Measurements from ENCODE around the gene ZBED5. TPM values are rescaled to one million over a fixed set of nuclear protein-coding genes. Genes with fewer than 3 reads are reported as not detected.

Gene ZBED5
- total and polyA plus RNA-seq, 11 donors = 22.5 to 49.1 (median 37.8) TPM

DNA sequence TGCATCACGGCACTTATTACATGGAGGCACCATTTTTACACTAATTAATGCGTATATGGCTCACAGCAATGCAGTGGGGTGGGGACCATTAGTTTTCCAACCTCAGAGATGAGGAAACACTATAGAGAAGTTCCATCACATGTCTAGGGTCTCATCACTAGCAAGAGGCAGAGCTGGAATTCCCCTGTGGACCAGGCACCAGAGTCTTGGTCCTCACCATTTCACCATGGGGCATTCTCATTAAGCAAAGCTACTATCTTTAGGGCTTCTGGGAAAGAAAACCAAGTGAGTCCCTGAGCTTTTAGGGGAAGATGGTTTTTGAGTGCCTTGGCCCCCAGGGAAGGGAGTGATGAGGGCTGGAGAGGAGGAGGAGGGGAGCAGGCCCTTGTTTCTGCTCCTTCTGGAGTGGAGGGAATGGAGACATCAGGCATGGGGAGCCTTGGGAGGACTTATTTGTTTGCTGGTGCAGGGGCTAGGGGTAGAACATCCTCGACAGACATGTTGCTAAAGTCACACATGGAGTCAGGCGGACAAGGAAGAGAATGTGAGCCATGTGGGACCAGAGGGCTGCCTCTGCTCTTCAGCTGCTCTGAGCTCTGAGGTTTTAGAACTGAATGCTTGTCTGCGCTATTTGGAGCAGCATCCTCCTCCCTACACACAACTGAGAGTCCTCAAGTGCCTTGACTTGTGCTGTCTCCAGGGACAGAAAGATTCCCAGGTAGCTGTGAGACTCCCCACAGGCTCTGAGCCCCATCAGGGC lies 40.3 kb upstream of the ZBED5 start:
- H3K9me3 ChIP-seq = no peaks in the 10 kb centered on the region
- H3K4me1 ChIP-seq = peaks cover 10 to 59% (median 42%) of the 10 kb centered on the region in 12 donors
- no peaks in the 10 kb centered on the region for H3K27me3 ChIP-seq
- peak overlapping the region in 11 of 12 donors; percentile 89 to 98 (median 90) for H3K27ac ChIP-seq
- ATAC-seq = no peak
- DNase-seq = no peak
- no peaks in the 10 kb centered on the region for H3K36me3 ChIP-seq
- no peak overlapping the region for H3K4me3 ChIP-seq
- intact Hi-C loops (cut with DNase I) = loop anchor here in 5 of 10 donors (2.0 to 5.0 kb wide), 3 partner anchors 36 to 41 kb away; partner anchors contain the start of gene ZBED5 (in 2 of the 5)
- no peak for TF ChIP-seq POLR2A (IDR thresholded peaks at IDR 0.05)
- TF ChIP-seq, protein P1, sequence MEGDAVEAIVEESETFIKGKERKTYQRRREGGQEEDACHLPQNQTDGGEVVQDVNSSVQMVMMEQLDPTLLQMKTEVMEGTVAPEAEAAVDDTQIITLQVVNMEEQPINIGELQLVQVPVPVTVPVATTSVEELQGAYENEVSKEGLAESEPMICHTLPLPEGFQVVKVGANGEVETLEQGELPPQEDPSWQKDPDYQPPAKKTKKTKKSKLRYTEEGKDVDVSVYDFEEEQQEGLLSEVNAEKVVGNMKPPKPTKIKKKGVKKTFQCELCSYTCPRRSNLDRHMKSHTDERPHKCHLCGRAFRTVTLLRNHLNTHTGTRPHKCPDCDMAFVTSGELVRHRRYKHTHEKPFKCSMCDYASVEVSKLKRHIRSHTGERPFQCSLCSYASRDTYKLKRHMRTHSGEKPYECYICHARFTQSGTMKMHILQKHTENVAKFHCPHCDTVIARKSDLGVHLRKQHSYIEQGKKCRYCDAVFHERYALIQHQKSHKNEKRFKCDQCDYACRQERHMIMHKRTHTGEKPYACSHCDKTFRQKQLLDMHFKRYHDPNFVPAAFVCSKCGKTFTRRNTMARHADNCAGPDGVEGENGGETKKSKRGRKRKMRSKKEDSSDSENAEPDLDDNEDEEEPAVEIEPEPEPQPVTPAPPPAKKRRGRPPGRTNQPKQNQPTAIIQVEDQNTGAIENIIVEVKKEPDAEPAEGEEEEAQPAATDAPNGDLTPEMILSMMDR (IDR thresholded peaks at IDR 0.05) = no peak
- WGBS, 4 donors = 86 to 95% (median 92%) methylated on average over 5 of the region's 5 CpGs

DNA sequence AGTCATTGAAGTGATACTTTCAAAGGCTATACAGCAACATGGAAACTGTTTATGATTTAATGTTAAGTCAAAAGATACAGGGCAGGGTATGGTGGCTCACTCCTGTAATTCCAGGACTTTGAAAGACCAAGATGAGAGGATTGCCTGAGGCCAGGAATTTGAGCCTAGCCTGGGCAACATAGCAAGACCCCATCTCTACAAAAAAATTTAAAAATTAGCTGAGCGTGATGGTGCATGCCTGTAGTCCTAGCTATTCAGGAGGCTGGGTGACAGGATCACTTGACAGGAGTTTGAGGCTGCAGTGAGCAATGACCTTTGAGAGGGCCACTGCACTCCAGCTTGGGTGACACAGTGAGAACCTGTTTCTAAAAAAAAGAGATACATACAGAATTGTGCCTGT lies 39.3 kb upstream of the ZBED5 start:
- DNase-seq (no peak), ATAC-seq (no peak)
- no peaks in the 10 kb centered on the region for H3K9me3 ChIP-seq
- intact Hi-C loops (cut with DNase I) = loop anchor here in 2 of 10 donors (5.0 kb wide), 1 partner anchor 35 kb away; no protein-coding TSS in a partner anchor
- H3K27me3 ChIP-seq = no peaks in the 10 kb centered on the region
- 67 to 76% (median 73%) methylated on average over 1 of the region's 1 CpG for WGBS, 4 donors
- no peak for TF ChIP-seq POLR2A (IDR thresholded peaks at IDR 0.05)
- TF ChIP-seq, protein P1 (IDR thresholded peaks at IDR 0.05) = no peak
- peak overlapping the region in 8 of 12 donors; percentile 1 to 98 (median 36) for H3K27ac ChIP-seq
- H3K36me3 ChIP-seq = no peaks in the 10 kb centered on the region
- peaks cover 10 to 59% (median 42%) of the 10 kb centered on the region in 12 donors for H3K4me1 ChIP-seq
- no peak overlapping the region for H3K4me3 ChIP-seq

DNA sequence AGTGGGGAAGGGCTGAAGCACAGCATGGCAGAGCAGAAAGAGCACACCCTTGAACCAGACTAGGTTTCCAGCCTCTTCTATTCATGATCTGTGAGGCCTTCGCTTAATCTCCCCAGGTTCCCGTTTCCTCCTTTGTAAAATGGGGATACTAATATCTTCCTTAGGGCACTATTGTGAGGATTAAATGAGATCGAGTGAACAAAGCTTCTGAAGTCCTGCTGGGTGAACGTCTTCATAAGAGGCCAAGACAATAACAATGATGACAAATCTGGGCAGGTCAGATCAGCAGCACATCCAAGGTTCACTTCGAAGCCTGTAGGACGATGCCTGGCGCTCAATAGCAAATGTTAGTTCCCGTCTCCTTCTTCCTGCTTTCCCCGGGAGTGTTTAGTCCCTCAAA lies 38.6 kb upstream of the ZBED5 start:
- Histone ChIP-seq H3K4me1 (peaks cover 10 to 59% (median 42%) of the 10 kb centered on the region in 12 donors), H3K27me3 (no peaks in the 10 kb centered on the region), H3K27ac (peak overlapping the region in 5 of 12 donors; percentile 14 to 95 (median 47)), H3K4me3 (no peak overlapping the region), H3K9me3 (no peaks in the 10 kb centered on the region), H3K36me3 (no peaks in the 10 kb centered on the region)
- DNase-seq (no peak), ATAC-seq (no peak)
- TF ChIP-seq, protein P1 (IDR thresholded peaks at IDR 0.05) = no peak
- no peak for TF ChIP-seq POLR2A (IDR thresholded peaks at IDR 0.05)
- intact Hi-C loops (cut with DNase I) = loop anchor here in 2 of 10 donors (5.0 kb wide), 1 partner anchor 34 kb away; no protein-coding TSS in a partner anchor
- WGBS, 4 donors = 84 to 93% (median 85%) methylated on average over 9 of the region's 9 CpGs

DNA sequence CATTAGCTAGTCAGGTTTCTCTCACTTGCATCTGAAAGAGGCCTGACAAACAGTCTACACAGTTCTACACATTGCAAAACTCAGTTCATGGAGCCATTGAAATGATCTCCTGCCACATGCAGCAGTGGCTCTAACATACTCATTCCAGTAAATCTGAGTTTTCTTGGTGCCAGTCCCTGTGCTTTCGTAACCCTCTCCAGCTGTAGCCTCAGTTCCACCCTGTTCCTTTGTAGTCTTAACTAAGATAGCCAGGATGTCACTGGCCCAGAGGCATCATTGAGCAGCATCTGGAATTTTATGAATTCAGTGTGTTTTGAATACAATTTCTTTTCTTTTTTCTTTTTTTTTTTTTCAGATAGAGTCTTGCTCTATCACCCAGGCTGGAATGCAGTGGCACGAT lies 37.4 kb upstream of the ZBED5 start:
- Histone ChIP-seq H3K4me1 (peaks cover 7 to 49% (median 34%) of the 10 kb centered on the region in 12 donors), H3K9me3 (peaks cover 0 to 4% (median 0%) of the 10 kb centered on the region in 12 donors), H3K27ac (peak overlapping the region in 4 of 12 donors; percentile 64 to 72 (median 70)), H3K36me3 (no peaks in the 10 kb centered on the region), H3K27me3 (no peaks in the 10 kb centered on the region), H3K4me3 (no peak overlapping the region)
- intact Hi-C loops (cut with DNase I) = loop anchor here in 2 of 10 donors (5.0 kb wide), 1 partner anchor 33 kb away; no protein-coding TSS in a partner anchor
- no peak for DNase-seq
- ATAC-seq = no peak
- WGBS, 4 donors = 95 to 97% (median 96%) methylated on average over 2 of the region's 2 CpGs
- no peak for TF ChIP-seq POLR2A (IDR thresholded peaks at IDR 0.05)
- TF ChIP-seq, protein P1 (IDR thresholded peaks at IDR 0.05) = no peak

All from heart left ventricle (tissue), 16 donors.